ENCODE data around the gene HTRA2. TPM values are rescaled to one million over a fixed set of nuclear protein-coding genes. Genes with fewer than 3 reads are reported as not detected.

HTRA2 gene
- total RNA-seq, 1 donor from 2014 or later = 42.7 TPM

- peaks cover 22% of the 10 kb centered on the region for H3K36me3 Mint-ChIP-seq
- TF ChIP-seq CTCF (conservative IDR thresholded peaks at IDR 0.05) = no peak
- H3K4me1 Mint-ChIP-seq (ENCODE audit: unreplicated experiment) = peaks cover 48% of the 10 kb centered on the region
- no peaks in the 10 kb centered on the region for H3K9me3 Mint-ChIP-seq
- no peak for DNase-seq (ENCODE audit: extremely low spot score, unreplicated experiment)
- H3K4me3 Mint-ChIP-seq = peak overlapping the region; percentile 86
- H3K27ac Mint-ChIP-seq = peak overlapping the region; percentile 73
- H3K27me3 Mint-ChIP-seq = peaks cover 76% of the 10 kb centered on the region
Measured at GRCh38 chr2:74503506-74504475, 25.9 kb upstream of the HTRA2 start.

- peak overlapping the region; percentile 86 for H3K4me3 Mint-ChIP-seq
- DNase-seq (ENCODE audit: extremely low spot score, unreplicated experiment) = no peak
- H3K9me3 Mint-ChIP-seq = no peaks in the 10 kb centered on the region
- TF ChIP-seq CTCF (conservative IDR thresholded peaks at IDR 0.05) = no peak
- H3K27me3 Mint-ChIP-seq = peaks cover 73% of the 10 kb centered on the region
- peak overlapping the region; percentile 51 for H3K27ac Mint-ChIP-seq
- H3K4me1 Mint-ChIP-seq (ENCODE audit: unreplicated experiment) = peaks cover 45% of the 10 kb centered on the region
- peaks cover 22% of the 10 kb centered on the region for H3K36me3 Mint-ChIP-seq
Measured at GRCh38 chr2:74504591-74504990, 25.1 kb upstream of the HTRA2 start.

GRCh38 chr2:74505448-74506246 lies 24.1 kb upstream of the HTRA2 start:
- no peak for TF ChIP-seq CTCF (conservative IDR thresholded peaks at IDR 0.05)
- H3K27ac Mint-ChIP-seq = no peak overlapping the region
- no peaks in the 10 kb centered on the region for H3K9me3 Mint-ChIP-seq
- peaks cover 45% of the 10 kb centered on the region for H3K4me1 Mint-ChIP-seq (ENCODE audit: unreplicated experiment)
- no peak for DNase-seq (ENCODE audit: extremely low spot score, unreplicated experiment)
- peaks cover 73% of the 10 kb centered on the region for H3K27me3 Mint-ChIP-seq
- H3K4me3 Mint-ChIP-seq = peak overlapping the region; percentile 86
- peaks cover 22% of the 10 kb centered on the region for H3K36me3 Mint-ChIP-seq

- Mint-ChIP-seq H3K27ac (peak within 1 kb of the TSS; percentile 99), H3K4me1 (ENCODE audit: unreplicated experiment) (peaks cover 30% of the 10 kb centered on the region), H3K36me3 (peaks cover 22% of the 10 kb centered on the region), H3K4me3 (peak within 1 kb of the TSS; percentile 99), H3K27me3 (peaks cover 72% of the 10 kb centered on the region), H3K9me3 (no peaks in the 10 kb centered on the region)
- peak; percentile 96 for DNase-seq (ENCODE audit: extremely low spot score, unreplicated experiment)
- TF ChIP-seq CTCF (conservative IDR thresholded peaks at IDR 0.05) = peak; percentile 75
Measured at GRCh38 chr2:74507145-74507925, 22.4 kb upstream of the HTRA2 start, which contains the start of gene PCGF1. Gene PCGF1, minus strand, starts transcription at chr2:74507695. Its CDS starts 27 bp downstream, at chr2:74507668.

DNA sequence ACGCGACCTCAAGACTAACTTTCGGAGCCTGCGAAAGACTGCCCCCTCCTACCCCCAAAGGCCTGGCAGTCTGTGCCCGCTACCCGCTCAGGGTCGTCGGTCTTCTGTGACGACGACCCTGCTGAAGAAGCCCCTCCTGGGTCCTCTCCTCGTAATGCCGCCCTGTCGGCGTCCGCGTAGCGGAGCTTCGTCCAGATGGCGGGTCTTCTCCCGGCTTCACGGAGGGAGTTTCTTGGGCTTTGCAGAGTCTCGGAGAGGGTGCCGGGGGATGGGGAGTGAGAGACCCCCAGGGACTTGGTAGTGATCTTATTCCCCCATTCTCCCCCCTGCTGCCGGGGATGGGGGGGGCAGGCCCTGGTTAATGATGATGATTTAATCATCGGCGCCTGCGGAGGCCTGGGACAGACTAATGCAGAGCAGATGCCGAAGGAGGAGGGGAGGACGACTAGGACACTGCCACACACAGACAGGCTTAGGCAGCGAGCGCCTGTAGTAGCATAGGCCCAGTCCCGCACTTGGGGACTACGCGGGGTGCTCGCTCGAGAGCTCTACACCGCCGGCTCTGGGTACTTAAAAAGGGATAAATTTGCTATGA lies 21.7 kb upstream of the HTRA2 start:
- peak; percentile 77 for DNase-seq (ENCODE audit: extremely low spot score, unreplicated experiment)
- peaks cover 73% of the 10 kb centered on the region for H3K27me3 Mint-ChIP-seq
- peaks cover 22% of the 10 kb centered on the region for H3K36me3 Mint-ChIP-seq
- peak overlapping the region; percentile 99 for H3K27ac Mint-ChIP-seq
- no peak for TF ChIP-seq CTCF (conservative IDR thresholded peaks at IDR 0.05)
- peaks cover 26% of the 10 kb centered on the region for H3K4me1 Mint-ChIP-seq (ENCODE audit: unreplicated experiment)
- no peaks in the 10 kb centered on the region for H3K9me3 Mint-ChIP-seq
- peak overlapping the region; percentile 99 for H3K4me3 Mint-ChIP-seq
